B cell (primary cell): ENCODE results near the gene KRTAP5-10.

ENCODE experiments used
- EZH2 ChIP-seq: IDR thresholded peaks from 2 replicates; pipeline ENCODE4 v1.6.1; 2012; ENCODE audit warnings: borderline replicate concordance, low read depth, mild to moderate bottlenecking, moderate library complexity, low read length; ENCODE audit not compliant: insufficient read depth, poor library complexity, severe bottlenecking
- TF ChIP-seq, protein P1 (sequence below): fragments of 200-600 bp; IDR thresholded peaks from one replicate; pipeline ENCODE4 v1.8.0; 2022; ENCODE audit warnings: antibody characterized with exemption, mild to moderate bottlenecking

DNA sequence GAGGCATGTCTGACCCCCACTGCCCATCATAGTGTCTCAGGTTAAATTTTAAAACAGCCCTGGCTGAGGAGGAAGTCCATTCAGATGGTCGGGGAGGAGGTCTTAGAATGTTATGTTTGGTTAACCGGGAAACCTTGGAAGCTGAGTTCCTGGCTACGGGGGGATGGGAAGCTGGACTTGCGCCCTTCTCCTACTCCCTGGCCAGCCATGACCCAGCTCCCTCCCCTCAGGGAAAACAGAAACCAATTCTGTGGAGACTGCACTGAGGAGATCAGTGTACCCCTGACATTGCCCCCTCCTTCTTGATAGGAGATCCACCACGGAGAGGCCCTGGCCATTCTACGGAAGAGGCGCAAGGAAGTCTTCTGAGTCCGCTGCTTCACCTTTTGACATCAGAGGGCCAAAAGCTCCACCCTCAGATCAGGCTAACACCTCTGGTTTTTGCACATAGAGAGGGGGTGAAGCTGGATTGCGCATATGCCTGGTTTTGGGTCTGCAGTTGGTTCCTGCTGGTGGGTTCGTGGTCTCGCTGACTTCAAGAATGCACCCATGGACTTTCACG lies 19.9 kb upstream of the KRTAP5-10 start:
- TF ChIP-seq, protein P1, sequence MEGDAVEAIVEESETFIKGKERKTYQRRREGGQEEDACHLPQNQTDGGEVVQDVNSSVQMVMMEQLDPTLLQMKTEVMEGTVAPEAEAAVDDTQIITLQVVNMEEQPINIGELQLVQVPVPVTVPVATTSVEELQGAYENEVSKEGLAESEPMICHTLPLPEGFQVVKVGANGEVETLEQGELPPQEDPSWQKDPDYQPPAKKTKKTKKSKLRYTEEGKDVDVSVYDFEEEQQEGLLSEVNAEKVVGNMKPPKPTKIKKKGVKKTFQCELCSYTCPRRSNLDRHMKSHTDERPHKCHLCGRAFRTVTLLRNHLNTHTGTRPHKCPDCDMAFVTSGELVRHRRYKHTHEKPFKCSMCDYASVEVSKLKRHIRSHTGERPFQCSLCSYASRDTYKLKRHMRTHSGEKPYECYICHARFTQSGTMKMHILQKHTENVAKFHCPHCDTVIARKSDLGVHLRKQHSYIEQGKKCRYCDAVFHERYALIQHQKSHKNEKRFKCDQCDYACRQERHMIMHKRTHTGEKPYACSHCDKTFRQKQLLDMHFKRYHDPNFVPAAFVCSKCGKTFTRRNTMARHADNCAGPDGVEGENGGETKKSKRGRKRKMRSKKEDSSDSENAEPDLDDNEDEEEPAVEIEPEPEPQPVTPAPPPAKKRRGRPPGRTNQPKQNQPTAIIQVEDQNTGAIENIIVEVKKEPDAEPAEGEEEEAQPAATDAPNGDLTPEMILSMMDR, result no peak
- TF ChIP-seq EZH2, result no peak
